ENCODE measurements around the gene TSR1. TPM values are rescaled to one million over a fixed set of nuclear protein-coding genes. Genes with fewer than 3 reads are reported as not detected.

The TSR1 gene
- total and polyA plus RNA-seq, 2 experiments from 2014 or later = 21.2 to 22.0 TPM

DNA sequence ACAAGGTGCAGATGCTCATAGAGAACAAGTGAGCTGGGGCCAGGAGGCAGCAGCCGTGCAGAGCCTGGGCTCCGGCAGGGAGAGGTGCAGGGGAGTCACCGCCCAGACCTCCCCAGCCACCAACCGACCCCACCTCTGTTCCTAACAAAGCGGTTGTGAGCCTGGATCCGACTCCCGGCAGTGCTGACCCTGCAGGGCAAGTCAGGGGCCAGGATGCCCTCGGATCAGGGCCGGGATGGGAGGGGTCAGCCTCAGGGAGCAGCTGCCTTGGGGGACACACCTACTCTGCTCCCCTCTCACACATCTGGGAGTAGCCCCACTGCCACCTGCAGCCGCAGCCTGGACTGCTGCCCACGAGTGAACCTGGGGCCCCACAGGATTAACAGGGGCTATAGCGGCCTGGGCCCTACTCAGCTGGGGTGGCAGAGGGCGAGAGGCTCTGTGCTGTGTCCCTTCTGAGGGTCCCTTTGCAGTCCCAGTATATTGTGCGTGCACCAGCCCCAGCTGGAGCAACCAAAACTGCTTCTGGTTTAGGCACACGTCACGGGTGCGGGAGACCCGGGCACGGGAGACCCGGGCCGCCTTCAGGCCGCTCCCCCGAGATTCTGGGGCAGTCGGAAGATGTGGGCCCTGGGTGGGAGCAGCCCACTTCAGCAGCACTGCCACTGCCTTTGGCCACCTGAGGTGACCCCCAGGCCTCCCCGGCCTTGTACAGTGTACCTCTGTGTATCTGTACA is 43.4 kb upstream of the TSR1 start:
- no peak overlapping the region for H3K4me3 ChIP-seq
- DNase-seq (ENCODE audit: low spot score) = no peak
- WGBS (ENCODE audit: low lambda C conversion rate, missing lambda C conversion rate) = 94% methylated on average over 25 of the region's 25 CpGs
- H3K9me2 ChIP-seq (replicated peaks; ENCODE audit: insufficient read depth) = no peaks in the 10 kb centered on the region
- H4K20me1 ChIP-seq (ENCODE audit: insufficient read depth, poor library complexity, severe bottlenecking) = no peaks in the 10 kb centered on the region
- no peak overlapping the region for H3K27ac ChIP-seq
- no peaks in the 10 kb centered on the region for H3K27me3 ChIP-seq
- H3K4me2 ChIP-seq = no peak overlapping the region
- no peaks in the 10 kb centered on the region for H3K36me3 ChIP-seq (replicated peaks; ENCODE audit: insufficient read depth, low read depth)
- H3K9me3 ChIP-seq (ENCODE audit: low read depth) = no peaks in the 10 kb centered on the region
- H3K79me2 ChIP-seq = no peaks in the 10 kb centered on the region
- TF ChIP-seq EZH2phosphoT487 (IDR thresholded peaks at IDR 0.05; ENCODE audit: low read depth, severe bottlenecking, unreplicated experiment) (no peak), EZH2 (IDR thresholded peaks at IDR 0.05; ENCODE audit: borderline replicate concordance) (no peak), CTCF (IDR thresholded peaks at IDR 0.05; ENCODE audit: poor library complexity) (no peak)
- no peak overlapping the region for H2AFZ ChIP-seq
- peaks cover 19% of the 10 kb centered on the region for H3K4me1 ChIP-seq (ENCODE audit: insufficient read depth)

DNA sequence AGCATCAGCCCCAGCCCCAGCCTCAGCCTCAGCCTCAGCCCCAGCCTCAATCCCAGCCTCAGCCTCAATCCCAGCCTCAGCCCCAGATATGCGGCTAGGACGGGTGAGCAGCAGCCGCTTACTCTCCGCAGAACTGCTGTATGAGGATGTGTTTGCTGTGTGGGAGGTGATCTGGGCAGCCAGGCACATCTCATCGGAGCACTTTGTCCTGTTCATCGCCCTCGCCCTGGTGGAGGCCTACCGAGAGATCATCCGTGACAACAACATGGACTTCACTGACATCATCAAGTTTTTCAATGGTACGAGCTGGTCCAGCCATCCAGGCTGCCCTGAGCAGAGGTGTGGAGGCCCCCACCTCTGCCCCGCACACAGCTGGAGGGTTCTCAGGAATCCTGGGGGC is 42.6 kb upstream of the TSR1 start:
- no peak overlapping the region for H3K27ac ChIP-seq
- H3K27me3 ChIP-seq = no peaks in the 10 kb centered on the region
- peaks cover 12% of the 10 kb centered on the region for H3K4me1 ChIP-seq (ENCODE audit: insufficient read depth)
- no peak overlapping the region for H3K4me2 ChIP-seq
- no peaks in the 10 kb centered on the region for H3K9me2 ChIP-seq (replicated peaks; ENCODE audit: insufficient read depth)
- no peak for TF ChIP-seq CTCF (IDR thresholded peaks at IDR 0.05; ENCODE audit: poor library complexity)
- TF ChIP-seq EZH2phosphoT487 (IDR thresholded peaks at IDR 0.05; ENCODE audit: low read depth, severe bottlenecking, unreplicated experiment) = no peak
- no peak for TF ChIP-seq EZH2 (IDR thresholded peaks at IDR 0.05; ENCODE audit: borderline replicate concordance)
- no peaks in the 10 kb centered on the region for H3K9me3 ChIP-seq (ENCODE audit: low read depth)
- H4K20me1 ChIP-seq (ENCODE audit: insufficient read depth, poor library complexity, severe bottlenecking) = no peaks in the 10 kb centered on the region
- no peak for DNase-seq (ENCODE audit: low spot score)
- 96% methylated on average over 11 of the region's 11 CpGs for WGBS (ENCODE audit: low lambda C conversion rate, missing lambda C conversion rate)
- H3K4me3 ChIP-seq = no peak overlapping the region
- no peaks in the 10 kb centered on the region for H3K79me2 ChIP-seq
- H2AFZ ChIP-seq = no peak overlapping the region
- no peaks in the 10 kb centered on the region for H3K36me3 ChIP-seq (replicated peaks; ENCODE audit: insufficient read depth, low read depth)

DNA sequence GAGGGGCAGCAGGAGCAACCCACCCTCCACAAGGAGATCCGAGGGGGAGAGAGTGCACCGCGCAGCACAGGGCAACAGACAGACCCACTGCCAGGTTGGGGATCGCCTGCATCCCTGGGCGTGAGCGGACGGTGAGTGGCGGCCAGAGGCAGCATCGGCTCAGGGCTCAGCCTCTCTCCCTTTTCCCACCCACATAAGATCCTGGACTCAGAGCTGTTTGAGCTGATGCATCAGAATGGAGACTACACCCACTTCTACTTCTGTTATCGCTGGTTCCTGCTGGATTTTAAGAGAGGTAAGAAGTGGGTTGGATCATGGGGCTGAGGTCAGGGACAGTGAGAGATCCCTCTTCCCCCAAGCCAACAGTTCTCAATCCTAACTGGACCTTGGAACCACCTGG is 41.4 kb upstream of the TSR1 start:
- Histone ChIP-seq H3K27me3 (no peaks in the 10 kb centered on the region), H3K4me3 (no peak overlapping the region), H3K36me3 (replicated peaks; ENCODE audit: insufficient read depth, low read depth) (no peaks in the 10 kb centered on the region), H3K4me1 (ENCODE audit: insufficient read depth) (no peaks in the 10 kb centered on the region), H2AFZ (no peak overlapping the region), H3K9me3 (ENCODE audit: low read depth) (no peaks in the 10 kb centered on the region), H3K79me2 (no peaks in the 10 kb centered on the region), H4K20me1 (ENCODE audit: insufficient read depth, poor library complexity, severe bottlenecking) (no peaks in the 10 kb centered on the region), H3K4me2 (no peak overlapping the region), H3K27ac (no peak overlapping the region), H3K9me2 (replicated peaks; ENCODE audit: insufficient read depth) (no peaks in the 10 kb centered on the region)
- no peak for DNase-seq (ENCODE audit: low spot score)
- 92% methylated on average over 10 of the region's 10 CpGs for WGBS (ENCODE audit: low lambda C conversion rate, missing lambda C conversion rate)
- no peak for TF ChIP-seq CTCF (IDR thresholded peaks at IDR 0.05; ENCODE audit: poor library complexity)
- TF ChIP-seq EZH2 (IDR thresholded peaks at IDR 0.05; ENCODE audit: borderline replicate concordance) = no peak
- no peak for TF ChIP-seq EZH2phosphoT487 (IDR thresholded peaks at IDR 0.05; ENCODE audit: low read depth, severe bottlenecking, unreplicated experiment)

Measured in hepatocyte (in vitro differentiated cells).